GM19438 (cell line): ENCODE data around the gene TMEM169.
A peak's percentile ranks its signal among the peaks of the same experiment; 100 is the strongest.

Experiments
- ATAC-seq: cut with Tn5 transposase; IDR thresholded peaks from one replicate; pipeline ENCODE4 v1.9.1; 2021; ENCODE audit warnings: low read depth; ENCODE audit not compliant: unreplicated experiment

TMEM169 gene

GRCh38 chr2:216081487-216082116 lies at the start of gene TMEM169, which contains the start of gene PECR:
TSS of gene TMEM169 (plus strand) at chr2:216081919. CDS start at chr2:216095964, 14,045 bp downstream.
TSS of gene PECR (minus strand) at chr2:216081809. CDS start at chr2:216081741, 68 bp downstream.
- ATAC-seq = peak; percentile 96

- ATAC-seq = peak; percentile 64
These were observed 49.6 kb upstream of the TMEM169 start for GRCh38 chr2:216031960-216032689.

GRCh38 chr2:216033403-216033802 lies 48.3 kb upstream of the TMEM169 start:
- peak; percentile 49 for ATAC-seq

- ATAC-seq = peak; percentile 38
These were observed 47.7 kb upstream of the TMEM169 start for GRCh38 chr2:216034065-216034464.

- no peak for ATAC-seq
These were observed 41.8 kb upstream of the TMEM169 start for GRCh38 chr2:216039918-216040317.

GRCh38 chr2:216041438-216041837 lies 40.3 kb upstream of the TMEM169 start:
- ATAC-seq = no peak

- ATAC-seq = no peak
These were observed 37.8 kb upstream of the TMEM169 start for GRCh38 chr2:216043949-216044348.

GRCh38 chr2:216044883-216045486 lies 36.7 kb upstream of the TMEM169 start:
- peak; percentile 91 for ATAC-seq

- no peak for ATAC-seq
These were observed 34.3 kb upstream of the TMEM169 start for GRCh38 chr2:216047397-216047796.

- ATAC-seq = no peak
These were observed 32.3 kb upstream of the TMEM169 start for GRCh38 chr2:216049452-216049851.

GRCh38 chr2:216051350-216051749 lies 30.4 kb upstream of the TMEM169 start:
- no peak for ATAC-seq

GRCh38 chr2:216052420-216052819 lies 29.3 kb upstream of the TMEM169 start:
- ATAC-seq = no peak

- no peak for ATAC-seq
These were observed 26.0 kb upstream of the TMEM169 start for GRCh38 chr2:216055680-216056079.

GRCh38 chr2:216056739-216057138 lies 25.0 kb upstream of the TMEM169 start:
- ATAC-seq = peak; percentile 37

GRCh38 chr2:216057688-216058193 lies 24.0 kb upstream of the TMEM169 start:
- ATAC-seq = peak; percentile 84

- no peak for ATAC-seq
These were observed 22.4 kb upstream of the TMEM169 start for GRCh38 chr2:216059233-216059834.

- ATAC-seq = no peak
These were observed 17.6 kb upstream of the TMEM169 start for GRCh38 chr2:216064014-216064630.

- ATAC-seq = no peak
These were observed 17.1 kb upstream of the TMEM169 start for GRCh38 chr2:216064665-216065064.

GRCh38 chr2:216066230-216066629 lies 15.5 kb upstream of the TMEM169 start:
- no peak for ATAC-seq

GRCh38 chr2:216069028-216069427 lies 12.7 kb upstream of the TMEM169 start:
- ATAC-seq = no peak

- ATAC-seq = no peak
These were observed 11.5 kb upstream of the TMEM169 start for GRCh38 chr2:216070195-216070594.
